ENCODE measurements around the gene ISX. TPM values are rescaled to one million over a fixed set of nuclear protein-coding genes. Genes with fewer than 3 reads are reported as not detected.

Gene ISX
- polyA plus RNA-seq, 1 donor from 2014 or later = not detected

- Histone ChIP-seq H2AFZ (ENCODE audit: low read depth, low read length) (no peak overlapping the region), H3K9ac (ENCODE audit: low read length) (no peak overlapping the region), H3K27ac (ENCODE audit: low read length) (no peak overlapping the region), H3K9me2 (ENCODE audit: insufficient read depth, low read length) (no peaks in the 10 kb centered on the region), H3K9me3 (ENCODE audit: low read length) (no peaks in the 10 kb centered on the region), H3K27me3 (ENCODE audit: insufficient read depth, low read depth, low read length) (no peaks in the 10 kb centered on the region), H3F3A (ENCODE audit: insufficient read depth, low read length, poor library complexity, severe bottlenecking) (no peaks in the 10 kb centered on the region), H3K79me2 (replicated peaks; ENCODE audit: insufficient read depth, low read length) (no peaks in the 10 kb centered on the region), H3K4me3 (ENCODE audit: low read length) (no peak overlapping the region), H4K20me1 (ENCODE audit: insufficient read depth) (no peaks in the 10 kb centered on the region), H3K4me2 (ENCODE audit: low read length) (no peak overlapping the region), H3K36me3 (ENCODE audit: insufficient read depth, low read length) (no peaks in the 10 kb centered on the region)
- TF ChIP-seq, protein P1, sequence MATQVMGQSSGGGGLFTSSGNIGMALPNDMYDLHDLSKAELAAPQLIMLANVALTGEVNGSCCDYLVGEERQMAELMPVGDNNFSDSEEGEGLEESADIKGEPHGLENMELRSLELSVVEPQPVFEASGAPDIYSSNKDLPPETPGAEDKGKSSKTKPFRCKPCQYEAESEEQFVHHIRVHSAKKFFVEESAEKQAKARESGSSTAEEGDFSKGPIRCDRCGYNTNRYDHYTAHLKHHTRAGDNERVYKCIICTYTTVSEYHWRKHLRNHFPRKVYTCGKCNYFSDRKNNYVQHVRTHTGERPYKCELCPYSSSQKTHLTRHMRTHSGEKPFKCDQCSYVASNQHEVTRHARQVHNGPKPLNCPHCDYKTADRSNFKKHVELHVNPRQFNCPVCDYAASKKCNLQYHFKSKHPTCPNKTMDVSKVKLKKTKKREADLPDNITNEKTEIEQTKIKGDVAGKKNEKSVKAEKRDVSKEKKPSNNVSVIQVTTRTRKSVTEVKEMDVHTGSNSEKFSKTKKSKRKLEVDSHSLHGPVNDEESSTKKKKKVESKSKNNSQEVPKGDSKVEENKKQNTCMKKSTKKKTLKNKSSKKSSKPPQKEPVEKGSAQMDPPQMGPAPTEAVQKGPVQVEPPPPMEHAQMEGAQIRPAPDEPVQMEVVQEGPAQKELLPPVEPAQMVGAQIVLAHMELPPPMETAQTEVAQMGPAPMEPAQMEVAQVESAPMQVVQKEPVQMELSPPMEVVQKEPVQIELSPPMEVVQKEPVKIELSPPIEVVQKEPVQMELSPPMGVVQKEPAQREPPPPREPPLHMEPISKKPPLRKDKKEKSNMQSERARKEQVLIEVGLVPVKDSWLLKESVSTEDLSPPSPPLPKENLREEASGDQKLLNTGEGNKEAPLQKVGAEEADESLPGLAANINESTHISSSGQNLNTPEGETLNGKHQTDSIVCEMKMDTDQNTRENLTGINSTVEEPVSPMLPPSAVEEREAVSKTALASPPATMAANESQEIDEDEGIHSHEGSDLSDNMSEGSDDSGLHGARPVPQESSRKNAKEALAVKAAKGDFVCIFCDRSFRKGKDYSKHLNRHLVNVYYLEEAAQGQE (IDR thresholded peaks at IDR 0.05; ENCODE audit: borderline replicate concordance) = no peak
- TF ChIP-seq SMC3 (conservative IDR thresholded peaks at IDR 0.05; ENCODE audit: poor library complexity) (no peak), TAF1 (IDR thresholded peaks at IDR 0.05; ENCODE audit: low read depth) (no peak), EZH2 (IDR thresholded peaks at IDR 0.05; ENCODE audit: borderline replicate concordance, insufficient read depth, low read length, poor library complexity, severe bottlenecking) (no peak), POLR2AphosphoS5 (IDR thresholded peaks at IDR 0.05) (no peak), RAD21 (conservative IDR thresholded peaks at IDR 0.05) (no peak), EP300 (conservative IDR thresholded peaks at IDR 0.05; ENCODE audit: poor library complexity, severe bottlenecking) (no peak), MXI1 (conservative IDR thresholded peaks at IDR 0.05; ENCODE audit: poor library complexity, severe bottlenecking) (no peak)
- TF ChIP-seq, protein P2, sequence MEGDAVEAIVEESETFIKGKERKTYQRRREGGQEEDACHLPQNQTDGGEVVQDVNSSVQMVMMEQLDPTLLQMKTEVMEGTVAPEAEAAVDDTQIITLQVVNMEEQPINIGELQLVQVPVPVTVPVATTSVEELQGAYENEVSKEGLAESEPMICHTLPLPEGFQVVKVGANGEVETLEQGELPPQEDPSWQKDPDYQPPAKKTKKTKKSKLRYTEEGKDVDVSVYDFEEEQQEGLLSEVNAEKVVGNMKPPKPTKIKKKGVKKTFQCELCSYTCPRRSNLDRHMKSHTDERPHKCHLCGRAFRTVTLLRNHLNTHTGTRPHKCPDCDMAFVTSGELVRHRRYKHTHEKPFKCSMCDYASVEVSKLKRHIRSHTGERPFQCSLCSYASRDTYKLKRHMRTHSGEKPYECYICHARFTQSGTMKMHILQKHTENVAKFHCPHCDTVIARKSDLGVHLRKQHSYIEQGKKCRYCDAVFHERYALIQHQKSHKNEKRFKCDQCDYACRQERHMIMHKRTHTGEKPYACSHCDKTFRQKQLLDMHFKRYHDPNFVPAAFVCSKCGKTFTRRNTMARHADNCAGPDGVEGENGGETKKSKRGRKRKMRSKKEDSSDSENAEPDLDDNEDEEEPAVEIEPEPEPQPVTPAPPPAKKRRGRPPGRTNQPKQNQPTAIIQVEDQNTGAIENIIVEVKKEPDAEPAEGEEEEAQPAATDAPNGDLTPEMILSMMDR (IDR thresholded peaks at IDR 0.05; ENCODE audit: poor library complexity, severe bottlenecking) = no peak
These were observed 810 bp downstream of the ISX start for GRCh38 chr22:35066768-35067167.

- Histone ChIP-seq H3K9me3 (ENCODE audit: low read length) (no peaks in the 10 kb centered on the region), H3K36me3 (ENCODE audit: insufficient read depth, low read length) (no peaks in the 10 kb centered on the region), H3K9ac (ENCODE audit: low read length) (no peak overlapping the region), H3K9me2 (ENCODE audit: insufficient read depth, low read length) (no peaks in the 10 kb centered on the region), H3F3A (ENCODE audit: insufficient read depth, low read length, poor library complexity, severe bottlenecking) (no peaks in the 10 kb centered on the region), H3K4me3 (ENCODE audit: low read length) (no peak overlapping the region), H3K4me2 (ENCODE audit: low read length) (no peak overlapping the region), H3K27me3 (ENCODE audit: insufficient read depth, low read depth, low read length) (no peaks in the 10 kb centered on the region), H3K79me2 (replicated peaks; ENCODE audit: insufficient read depth, low read length) (no peaks in the 10 kb centered on the region), H4K20me1 (ENCODE audit: insufficient read depth) (no peaks in the 10 kb centered on the region), H2AFZ (ENCODE audit: low read depth, low read length) (no peak overlapping the region), H3K27ac (ENCODE audit: low read length) (no peak overlapping the region)
- TF ChIP-seq EZH2 (IDR thresholded peaks at IDR 0.05; ENCODE audit: borderline replicate concordance, insufficient read depth, low read length, poor library complexity, severe bottlenecking) (no peak), POLR2AphosphoS5 (IDR thresholded peaks at IDR 0.05) (no peak), MXI1 (conservative IDR thresholded peaks at IDR 0.05; ENCODE audit: poor library complexity, severe bottlenecking) (no peak), SMC3 (conservative IDR thresholded peaks at IDR 0.05; ENCODE audit: poor library complexity) (no peak), EP300 (conservative IDR thresholded peaks at IDR 0.05; ENCODE audit: poor library complexity, severe bottlenecking) (no peak), TAF1 (IDR thresholded peaks at IDR 0.05; ENCODE audit: low read depth) (no peak), RAD21 (conservative IDR thresholded peaks at IDR 0.05) (no peak)
- TF ChIP-seq, protein P2 (IDR thresholded peaks at IDR 0.05; ENCODE audit: poor library complexity, severe bottlenecking) = no peak
- TF ChIP-seq, protein P1 (IDR thresholded peaks at IDR 0.05; ENCODE audit: borderline replicate concordance) = no peak
These were observed 3.6 kb downstream of the ISX start for GRCh38 chr22:35069541-35069940.
